NCI-H2107 treated with DMSO at 0.1 percent for 48 hours (cell line): ENCODE data around the gene MAMDC2.

Experiments
- DNase-seq: peaks from one replicate; lab custom pipeline; 2025; ENCODE audit not compliant: unreplicated experiment; lab: John Stamatoyannopoulos, UW

Gene MAMDC2

DNA sequence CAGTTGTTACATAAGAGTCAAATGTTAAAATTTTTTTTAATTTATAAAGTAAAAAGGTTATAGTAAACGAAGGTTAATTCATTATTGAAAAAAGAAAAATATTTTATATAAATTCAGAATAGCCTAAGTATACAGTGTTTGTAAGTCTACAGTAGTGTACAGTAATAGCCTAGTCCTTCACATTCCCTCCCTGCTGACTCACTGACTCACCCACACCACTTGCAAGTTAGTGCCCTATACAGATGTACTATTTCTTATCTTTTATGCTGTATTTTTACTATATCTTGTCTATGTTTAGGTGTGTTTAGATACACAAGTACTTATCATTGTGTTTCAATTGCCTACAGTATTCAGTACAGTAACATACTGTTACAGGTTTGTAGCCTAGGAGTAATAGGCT is 57.6 kb downstream of the MAMDC2 start:
- no peak for DNase-seq

DNA sequence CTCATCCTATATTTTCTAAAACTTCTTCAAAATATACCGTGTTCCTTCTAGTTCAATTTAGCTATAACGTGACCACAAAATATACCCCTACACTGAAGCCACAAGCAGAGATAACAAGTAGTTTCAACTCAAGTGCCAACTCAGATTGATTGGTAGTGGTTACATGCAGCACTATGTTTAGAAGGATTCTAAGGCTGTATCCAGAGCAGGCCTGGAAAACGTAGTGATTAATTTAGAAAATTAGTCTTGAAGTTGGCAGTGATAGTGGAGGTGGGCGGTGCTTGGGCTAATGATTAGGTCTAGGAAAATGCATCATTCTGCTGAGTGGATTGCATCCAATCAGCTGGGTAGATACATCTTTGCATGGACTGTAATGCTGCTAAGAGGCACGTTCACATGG is 61.5 kb downstream of the MAMDC2 start:
- no peak for DNase-seq

DNA sequence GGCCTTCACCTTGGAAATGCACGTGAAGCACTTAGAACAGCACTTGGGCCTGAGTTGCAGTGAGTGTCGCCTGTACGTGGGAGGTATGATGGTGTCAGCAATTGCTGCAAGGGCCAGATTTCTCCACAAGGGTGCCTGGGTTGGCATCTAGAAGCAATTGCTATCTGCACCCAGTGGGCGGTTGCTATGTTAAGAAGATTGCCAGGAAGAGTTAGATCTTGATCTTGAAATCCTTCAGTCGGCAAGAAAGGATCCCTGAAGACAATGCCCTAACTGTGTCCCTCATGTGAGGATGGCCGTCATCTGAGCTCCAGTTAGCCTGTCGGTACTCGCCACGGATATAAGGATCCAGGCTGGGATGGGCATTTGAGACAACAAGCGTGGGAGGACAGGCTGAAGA is 62.9 kb downstream of the MAMDC2 start:
- no peak for DNase-seq

GRCh38 chr9:70107558-70107957 is 63.9 kb downstream of the MAMDC2 start:
- DNase-seq: no peak

- no peak for DNase-seq
These were observed 64.5 kb downstream of the MAMDC2 start for GRCh38 chr9:70108181-70108580.

DNA sequence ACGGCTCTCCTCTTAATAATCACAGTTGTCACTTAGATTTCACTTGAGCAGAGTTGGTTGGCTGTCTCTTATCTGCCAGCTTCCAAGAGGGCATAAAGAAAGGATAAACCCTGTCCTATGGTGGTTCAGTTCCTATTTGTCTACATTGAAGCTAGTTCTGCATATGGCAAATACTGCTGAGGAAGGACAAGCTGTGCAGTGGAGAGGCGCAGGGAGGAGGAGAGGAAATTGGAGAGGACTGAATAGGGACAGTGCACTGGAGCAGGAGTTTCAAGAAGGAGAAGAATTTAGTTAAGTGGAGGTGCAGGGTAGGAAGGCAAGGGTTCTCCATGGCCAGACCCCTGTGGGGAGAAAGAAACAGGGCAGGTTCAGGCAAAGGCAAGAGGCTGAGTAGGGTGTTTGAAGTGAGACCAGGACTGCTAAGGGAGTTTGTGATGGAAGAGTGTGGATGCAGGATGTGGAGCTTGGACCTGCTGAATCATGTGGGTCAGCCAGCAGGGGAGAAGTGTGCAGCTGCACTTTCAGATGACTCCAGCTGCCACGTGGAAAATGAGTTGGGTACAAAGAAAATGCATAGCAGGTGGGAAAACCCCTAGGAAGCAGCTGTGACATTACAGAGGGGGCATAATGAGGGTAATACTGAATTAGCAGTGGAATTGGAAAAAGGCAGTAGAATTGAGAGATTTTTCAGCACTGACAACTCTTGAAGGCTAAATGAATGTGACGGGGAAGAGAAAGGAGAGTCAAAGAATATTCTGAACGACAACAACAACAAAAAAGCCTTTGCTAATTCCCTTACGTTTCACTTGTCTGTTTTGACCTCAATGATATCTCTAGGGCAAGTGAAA is 66.8 kb downstream of the MAMDC2 start:
- DNase-seq: peak; percentile 37

DNA sequence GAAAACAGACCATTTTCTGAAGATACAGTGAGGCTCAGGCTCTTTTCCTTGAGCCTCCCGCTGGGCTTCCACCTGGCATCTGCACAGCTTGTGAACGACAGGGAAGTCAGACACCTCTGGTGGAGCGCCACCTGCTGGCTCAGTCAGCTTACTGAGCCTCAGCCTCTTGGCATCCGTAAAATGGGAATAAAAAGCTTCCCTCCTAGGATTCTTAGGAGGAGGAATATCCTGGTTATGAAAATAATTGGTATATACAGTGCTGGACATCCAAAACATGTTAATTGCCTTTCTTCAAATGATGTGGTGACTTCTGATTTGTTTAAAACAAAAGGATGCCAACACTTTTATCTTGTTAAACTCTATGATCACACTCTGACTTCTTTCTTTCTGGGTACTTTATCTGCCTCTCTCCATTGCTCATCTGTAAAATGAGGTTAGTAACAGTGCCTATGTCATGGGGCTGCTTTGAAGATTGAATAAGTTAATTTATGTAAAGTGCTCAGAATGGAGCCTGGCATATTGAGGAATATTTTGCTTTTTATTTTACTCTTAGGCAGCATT is 67.5 kb downstream of the MAMDC2 start:
- DNase-seq: peak; percentile 37

GRCh38 chr9:70111641-70112236 is 68.1 kb downstream of the MAMDC2 start:
- DNase-seq: no peak

GRCh38 chr9:70112981-70113380 is 69.3 kb downstream of the MAMDC2 start:
- DNase-seq: no peak

DNA sequence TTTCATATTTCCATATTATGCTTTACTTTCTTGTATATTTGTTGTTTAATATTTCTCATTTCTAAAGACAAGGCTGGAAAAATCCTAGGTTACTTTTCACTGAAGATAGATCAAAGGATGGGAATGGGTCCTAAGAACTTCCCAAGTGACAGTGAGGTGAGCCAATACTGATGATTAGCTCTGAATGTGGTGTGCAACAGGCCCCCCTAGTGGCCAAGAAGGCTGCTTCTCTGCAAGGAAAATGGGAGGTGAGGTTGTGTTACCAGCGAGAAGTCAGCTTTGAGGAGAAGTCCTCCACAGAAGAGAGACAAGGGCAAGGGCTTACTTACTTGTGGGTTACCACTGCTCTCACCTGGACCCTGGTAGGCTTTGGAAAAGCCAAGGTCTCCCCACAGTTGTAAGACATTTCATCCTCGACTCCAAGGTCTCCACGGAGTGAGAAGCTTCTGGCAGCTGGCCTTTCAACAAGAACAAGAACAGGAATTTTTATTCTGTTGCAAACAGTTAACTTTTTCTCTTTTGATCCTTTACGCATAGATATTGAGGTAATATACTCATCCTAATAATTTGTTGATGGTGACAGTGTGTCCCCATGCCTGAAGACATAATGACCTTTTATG is 69.9 kb downstream of the MAMDC2 start:
- DNase-seq: peak; percentile 28

DNA sequence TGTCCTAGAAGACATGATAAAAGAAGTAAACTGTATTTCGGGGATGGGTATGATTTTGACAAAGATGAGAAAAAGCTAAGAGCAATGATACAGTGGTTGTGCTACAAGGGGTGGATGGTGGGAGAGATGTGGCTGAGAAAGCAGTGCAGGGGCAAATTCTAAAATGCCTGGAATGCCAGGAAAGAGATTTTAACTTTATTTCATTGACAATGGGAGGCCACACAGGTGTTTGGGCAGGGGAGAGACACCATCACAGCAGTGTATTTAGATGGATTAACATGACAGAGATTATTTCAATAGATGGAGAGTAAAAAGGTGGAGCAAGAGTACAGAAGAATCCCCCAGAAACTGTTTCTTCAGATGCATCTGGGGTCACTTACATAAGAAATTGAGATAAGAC is 71.2 kb downstream of the MAMDC2 start:
- DNase-seq: no peak

- no peak for DNase-seq
These were observed 74.2 kb downstream of the MAMDC2 start for GRCh38 chr9:70117835-70118319.

DNA sequence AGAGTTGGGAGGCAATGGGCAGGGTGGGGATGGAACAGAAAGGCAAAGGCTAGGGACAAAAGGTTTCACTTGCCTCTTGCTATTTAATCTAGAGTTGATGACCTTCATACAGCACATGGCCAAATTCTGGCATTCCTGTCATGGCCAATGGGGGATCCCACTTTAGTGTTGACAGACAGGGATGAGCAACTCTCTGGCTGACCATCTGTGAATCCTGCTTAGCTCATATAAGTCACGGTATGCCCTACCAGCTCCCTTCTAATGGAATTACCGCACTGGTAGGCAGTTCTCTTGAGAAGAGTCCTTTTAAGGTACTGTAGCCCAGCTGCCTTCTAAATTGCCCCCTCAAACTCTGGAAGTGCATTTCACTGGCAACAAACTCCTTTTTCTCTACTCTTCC is 76.1 kb downstream of the MAMDC2 start:
- no peak for DNase-seq

GRCh38 chr9:70120834-70121510 is 77.3 kb downstream of the MAMDC2 start:
- no peak for DNase-seq

DNA sequence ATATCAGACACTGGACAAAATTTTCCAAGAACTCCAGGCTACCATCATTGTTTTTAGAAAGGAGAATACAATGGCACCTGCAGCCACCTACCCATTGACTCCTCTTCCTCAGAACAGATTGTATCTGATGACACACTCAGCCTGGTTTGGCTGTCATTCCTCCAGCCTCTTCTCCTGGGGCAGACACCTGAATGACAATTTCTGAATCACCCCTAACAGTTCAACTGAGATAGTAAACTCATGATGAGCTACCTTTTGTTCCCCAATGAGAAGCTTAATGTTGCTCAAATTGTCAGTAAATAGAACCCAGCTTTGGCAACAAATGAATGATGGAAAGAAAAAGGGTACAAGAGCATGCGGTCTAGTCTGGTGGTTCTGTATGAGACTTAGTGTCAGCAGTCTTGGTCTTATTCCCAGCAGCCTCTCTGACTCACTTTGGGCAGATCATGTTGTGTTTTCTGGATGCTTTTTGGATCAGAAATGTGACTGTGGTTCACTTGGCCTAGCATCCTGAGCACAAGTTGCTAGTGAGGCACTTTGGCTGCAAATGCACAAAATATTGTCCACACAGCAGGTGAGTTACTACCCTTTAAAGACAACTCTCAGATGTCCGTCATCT is 78.3 kb downstream of the MAMDC2 start:
- no peak for DNase-seq

GRCh38 chr9:70123695-70124094 is 80.0 kb downstream of the MAMDC2 start:
- DNase-seq: no peak

- DNase-seq: no peak
These were observed 82.1 kb downstream of the MAMDC2 start for GRCh38 chr9:70125621-70126263.

DNA sequence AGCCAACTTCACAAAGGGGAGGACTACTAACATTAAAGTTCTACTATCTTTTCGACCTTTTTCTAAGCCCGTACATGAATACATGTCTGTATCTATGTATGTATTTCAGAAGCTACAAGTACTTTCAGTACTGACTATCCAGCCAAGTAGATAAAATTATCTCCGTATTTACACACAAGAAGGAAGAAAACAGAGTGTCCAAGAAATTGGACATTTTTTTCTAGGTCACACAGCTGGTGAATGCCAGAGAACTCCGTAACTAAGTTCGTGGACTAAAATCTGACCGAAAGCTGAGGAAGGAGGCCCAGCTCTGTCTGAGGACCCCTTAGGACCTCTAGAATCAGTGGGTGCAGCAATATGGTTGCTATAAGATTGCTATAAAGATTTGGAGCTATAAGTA is 83.4 kb downstream of the MAMDC2 start:
- DNase-seq: no peak

- no peak for DNase-seq
These were observed 84.1 kb downstream of the MAMDC2 start for GRCh38 chr9:70127540-70128416.
